CD4-positive, alpha-beta T cell (primary cell): ENCODE measurements around the gene DDI1. TPM values are rescaled to one million over a fixed set of nuclear protein-coding genes. Genes with fewer than 3 reads are reported as not detected.

Source experiments
- ATAC-seq: fragments of 200-7000 bp; cut with Tn5 transposase; one replicate; pipeline ENCODE4 v1.10.0; 2022; ENCODE audit warnings: mild to moderate bottlenecking; ENCODE audit not compliant: poor library complexity
- CTCF ChIA-PET: fragments of 350-600 bp; sonication (Branson Sonifier 250); formaldehyde crosslinking; loops from one replicate; lab custom pipeline; 2021; ENCODE audit warnings: antibody characterized with exemption, inconsistent platforms; lab: Charles Lee
- POLR2A ChIA-PET: fragments of 350-600 bp; sonication (Branson Sonifier 250); formaldehyde crosslinking; loops from one replicate; lab custom pipeline; 2021; ENCODE audit warnings: antibody characterized with exemption, inconsistent platforms; lab: Charles Lee
- DNase-seq, 14 experiments: peaks; one replicate each; pipeline ENCODE4 v3.0.0-alpha.2; 2013 to 2020; ENCODE audit warnings: mixed read lengths in 2 of 14
- H3K27ac ChIP-seq, 2 donors: one replicate each; pipeline versions ENCODE4 v1.5.1 to v1.7.0; 2013; ENCODE audit warnings: low read length in 2 of 2, low read depth in 1 of 2, mild to moderate bottlenecking in 1 of 2
- H3K27me3 ChIP-seq, 2 experiments: 1 replicate in 1 of 2; 2 replicates in 1 of 2; pipeline versions ENCODE4 v1.6.1 to v1.7.0; 2013; ENCODE audit warnings: low read length in 2 of 2, control low read depth in 1 of 2, mild to moderate bottlenecking in 1 of 2, moderate library complexity in 1 of 2; ENCODE audit not compliant: insufficient read depth in 2 of 2, control insufficient read depth in 1 of 2
- H3K36me3 ChIP-seq: one replicate; pipeline ENCODE4 v1.6.1; 2013; ENCODE audit warnings: low read length, control low read depth; ENCODE audit not compliant: insufficient read depth
- H3K4me1 ChIP-seq: one replicate; pipeline ENCODE4 v1.6.1; 2013; ENCODE audit warnings: low read length, control low read depth; ENCODE audit not compliant: insufficient read depth
- H3K4me3 ChIP-seq: one replicate; pipeline ENCODE4 v1.5.1; 2013; ENCODE audit warnings: mild to moderate bottlenecking, low read length, moderate library complexity
- H3K9me3 ChIP-seq, 2 experiments: 1 replicate in 1 of 2; 2 replicates in 1 of 2; pipeline versions ENCODE4 v1.6.1 to v1.7.0; 2013; ENCODE audit warnings: low read length in 2 of 2, mild to moderate bottlenecking in 2 of 2, control low read depth in 1 of 2, moderate library complexity in 1 of 2; ENCODE audit not compliant: control insufficient read depth in 1 of 2, insufficient read depth in 1 of 2
- H3K27ac Mint-ChIP-seq: one replicate; pipeline ENCODE4 v1.8.0; 2020; ENCODE audit warnings: mixed read lengths
- H3K27me3 Mint-ChIP-seq: one replicate; pipeline ENCODE4 v1.8.0; 2021; ENCODE audit warnings: mixed read lengths
- H3K36me3 Mint-ChIP-seq: one replicate; pipeline ENCODE4 v1.8.0; 2021; ENCODE audit warnings: low read depth, mixed read lengths
- H3K4me1 Mint-ChIP-seq: one replicate; pipeline ENCODE4 v1.8.0; 2021; ENCODE audit warnings: low read depth, mixed read lengths
- H3K4me3 Mint-ChIP-seq: one replicate; pipeline ENCODE4 v1.8.0; 2020; ENCODE audit warnings: mild to moderate bottlenecking, mixed read lengths
- H3K9me3 Mint-ChIP-seq: one replicate; pipeline ENCODE4 v1.8.0; 2020; ENCODE audit warnings: mixed read lengths
- CTCF ChIP-seq: fragments of 200-600 bp; IDR thresholded peaks from one replicate; pipeline ENCODE4 v1.8.0; 2022; ENCODE audit warnings: antibody characterized with exemption, mild to moderate bottlenecking
- intact Hi-C, 2 experiments: fragments of 100-400 bp; cut with DNase I in 1 of 2; cut with micrococcal nuclease in 1 of 2; formaldehyde crosslinking; loops; one replicate each; pipeline versions ENCODE4 v1.15.1 to v1.9.0; 2023 to 2025; cut with DNase I, micrococcal nuclease
- total RNA-seq, 174 experiments: library from RNA in 2 of 174; stranded (reverse) in 2 of 174; gene quantifications; one replicate each; pipeline ENCODE4 v1.2.3 and lab custom pipeline; 2021 to 2026

The DDI1 gene
- total RNA-seq, 2 experiments from 2014 or later: not detected

- intact Hi-C loops: no loop called here
- H3K27ac Mint-ChIP-seq: no peak overlapping the region
- ChIA-PET POLR2A (no interaction called here), CTCF (no interaction called here)
- no peak for ATAC-seq
- Histone ChIP-seq H3K36me3 (no peaks in the 10 kb centered on the region), H3K27me3 (no peaks in the 10 kb centered on the region), H3K4me3 (no peak overlapping the region), H3K4me1 (no peaks in the 10 kb centered on the region), H3K9me3 (no peaks in the 10 kb centered on the region), H3K27ac (no peak overlapping the region)
- TF ChIP-seq CTCF: no peak
- H3K4me1 Mint-ChIP-seq: no peaks in the 10 kb centered on the region
- no peak overlapping the region for H3K4me3 Mint-ChIP-seq
- H3K27me3 Mint-ChIP-seq: no peaks in the 10 kb centered on the region
- DNase-seq: no peak
- H3K9me3 Mint-ChIP-seq: peaks cover 2% of the 10 kb centered on the region
- no peaks in the 10 kb centered on the region for H3K36me3 Mint-ChIP-seq
These were observed 24.4 kb downstream of the DDI1 start for GRCh38 chr11:104060820-104061219.

GRCh38 chr11:104061853-104062521 lies 25.5 kb downstream of the DDI1 start:
- peaks cover 2% of the 10 kb centered on the region for H3K9me3 Mint-ChIP-seq
- no peak overlapping the region for H3K4me3 ChIP-seq
- no peaks in the 10 kb centered on the region for H3K36me3 Mint-ChIP-seq
- no peaks in the 10 kb centered on the region for H3K27me3 Mint-ChIP-seq
- H3K27ac ChIP-seq: no peak overlapping the region
- ATAC-seq (no peak), DNase-seq (no peak)
- no peak for TF ChIP-seq CTCF
- ChIA-PET POLR2A (no interaction called here), CTCF (no interaction called here)
- no peaks in the 10 kb centered on the region for H3K9me3 ChIP-seq
- H3K4me1 ChIP-seq: no peaks in the 10 kb centered on the region
- no peak overlapping the region for H3K4me3 Mint-ChIP-seq
- intact Hi-C loops: no loop called here
- H3K36me3 ChIP-seq: no peaks in the 10 kb centered on the region
- no peaks in the 10 kb centered on the region for H3K4me1 Mint-ChIP-seq
- H3K27me3 ChIP-seq: no peaks in the 10 kb centered on the region
- H3K27ac Mint-ChIP-seq: no peak overlapping the region

GRCh38 chr11:104064034-104064630 lies 27.7 kb downstream of the DDI1 start:
- no peak for TF ChIP-seq CTCF
- ATAC-seq (no peak), DNase-seq (no peak)
- no peak overlapping the region for H3K27ac ChIP-seq
- H3K4me3 Mint-ChIP-seq: no peak overlapping the region
- H3K4me1 Mint-ChIP-seq: no peaks in the 10 kb centered on the region
- ChIA-PET CTCF (no interaction called here), POLR2A (no interaction called here)
- H3K36me3 ChIP-seq: no peaks in the 10 kb centered on the region
- no peaks in the 10 kb centered on the region for H3K9me3 ChIP-seq
- intact Hi-C loops: no loop called here
- H3K27me3 ChIP-seq: no peaks in the 10 kb centered on the region
- H3K27me3 Mint-ChIP-seq: no peaks in the 10 kb centered on the region
- H3K4me3 ChIP-seq: no peak overlapping the region
- peaks cover 2% of the 10 kb centered on the region for H3K9me3 Mint-ChIP-seq
- H3K4me1 ChIP-seq: no peaks in the 10 kb centered on the region
- H3K36me3 Mint-ChIP-seq: no peaks in the 10 kb centered on the region
- no peak overlapping the region for H3K27ac Mint-ChIP-seq
